Activated CD4-positive, alpha-beta T cell treated with anti-CD3 and anti-CD28 coated beads for 1 hour (primary cell): ENCODE data around the gene RPS6KA2.
"Not testable (repeated sequence)": the region's sequence is repeated elsewhere in the genome, so short reads cannot be mapped to it uniquely, and the experiment has no call there.

ENCODE experiments used
- DNase-seq: peaks from one replicate; pipeline ENCODE4 v3.0.0-alpha.2; 2020

RPS6KA2 gene

DNA sequence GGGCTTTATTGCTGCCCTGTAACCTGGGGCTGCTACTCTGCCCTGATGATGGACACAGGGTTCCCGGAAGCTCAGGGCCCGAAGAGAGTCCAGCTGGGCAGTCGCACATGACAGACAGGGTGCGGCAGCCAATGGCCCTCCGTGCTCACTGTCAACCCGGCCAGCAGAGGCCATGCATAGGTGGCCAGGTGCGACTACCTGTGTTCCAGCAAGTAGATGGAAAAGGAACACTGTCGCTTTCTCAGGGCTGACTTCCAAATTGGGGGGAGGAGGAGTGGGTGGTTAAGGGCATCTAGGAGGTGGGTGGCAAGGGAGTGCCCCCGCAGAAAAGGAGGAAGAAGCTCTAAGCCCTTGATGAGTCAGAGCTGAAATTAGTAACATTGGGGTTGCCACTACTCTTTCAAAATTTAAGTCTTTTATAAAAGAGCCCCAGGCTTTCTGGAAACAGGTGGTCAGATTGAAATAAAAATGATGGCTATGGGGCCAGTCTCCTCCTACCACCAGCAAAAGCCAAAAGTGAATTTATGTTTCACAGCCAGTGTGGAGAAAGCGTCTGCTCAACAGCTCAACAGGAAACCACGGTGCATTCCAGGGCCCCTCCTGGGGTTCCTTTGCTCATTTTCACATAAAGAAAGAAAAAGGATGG, 38.2 kb downstream of the RPS6KA2 start:
- DNase-seq: no peak

DNA sequence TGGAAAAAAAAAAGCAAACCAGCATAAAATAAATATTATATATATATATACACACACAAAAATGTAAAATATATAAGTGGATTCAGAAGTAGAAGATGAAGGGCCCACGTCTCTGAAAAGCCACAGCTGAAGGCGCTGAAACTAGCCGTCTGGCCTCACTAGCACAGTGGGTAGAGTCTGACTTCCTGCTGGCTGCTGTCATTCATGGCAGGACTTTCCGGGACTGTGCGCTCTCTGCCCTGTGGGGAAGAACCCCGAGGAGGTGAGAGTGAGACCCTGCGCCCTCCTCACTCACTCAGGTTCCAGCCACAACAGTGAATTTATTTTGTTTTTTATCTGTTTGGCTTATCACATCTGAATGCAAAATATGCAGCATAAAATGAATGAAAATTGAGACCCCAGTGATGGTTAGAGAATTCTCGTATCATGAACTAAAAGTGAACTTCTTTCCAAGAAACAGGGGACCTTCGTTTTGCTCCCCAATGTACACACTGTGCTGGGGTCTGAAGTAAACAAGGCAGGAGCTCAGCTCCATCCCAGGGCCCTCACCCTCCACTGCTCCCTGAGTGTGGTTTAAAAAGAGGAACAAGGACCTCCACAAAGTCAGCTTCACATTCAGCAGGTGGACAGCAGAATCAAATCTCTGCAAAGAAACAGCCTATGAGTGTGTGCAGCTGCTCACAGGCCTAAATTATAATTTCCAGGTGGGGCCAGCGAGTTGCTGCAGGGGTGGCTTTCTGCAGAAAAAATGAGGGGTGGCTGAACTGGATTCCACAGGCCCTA, 39.2 kb downstream of the RPS6KA2 start:
- no peak for DNase-seq

DNA sequence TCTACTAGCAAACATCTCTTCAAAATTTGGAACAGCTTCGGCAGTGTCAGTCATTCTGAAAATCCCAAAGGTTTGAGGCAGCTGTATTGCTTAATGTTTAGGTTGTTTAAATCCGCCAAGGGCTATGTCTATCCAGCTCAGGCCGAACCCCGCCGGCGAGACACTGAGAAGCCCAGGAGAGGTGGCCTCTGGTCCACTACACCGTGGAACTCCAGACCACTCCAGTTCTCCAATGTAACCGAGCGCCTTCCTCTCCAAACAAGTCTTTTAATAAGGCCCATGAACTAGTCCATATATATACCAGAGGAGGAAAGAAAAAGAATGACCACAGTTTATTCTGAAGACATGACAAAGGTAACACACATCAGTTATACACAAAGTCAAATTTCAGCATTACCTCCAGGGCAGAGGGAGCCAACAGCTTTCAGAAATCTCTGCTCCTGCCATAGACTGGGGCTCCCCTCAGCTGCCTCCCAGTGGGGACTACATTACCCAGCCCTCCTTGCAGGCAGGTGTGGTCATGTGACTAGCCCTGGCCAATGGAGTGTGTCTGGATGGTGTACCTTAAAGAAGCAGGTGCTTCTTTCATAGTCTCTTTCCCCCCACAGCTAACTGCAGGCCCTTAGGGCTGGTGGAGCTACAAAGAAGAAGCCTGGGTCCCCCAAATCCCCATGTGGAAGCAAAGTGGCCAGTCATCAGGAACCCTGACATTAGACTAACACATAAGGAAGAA, 40.5 kb downstream of the RPS6KA2 start, which contains the start of gene RAMACL:
Gene RAMACL (minus strand): TSS at position 255 of the 733 bp plus-strand sequence. CDS start 201 bp downstream, at position 54.
- DNase-seq: no peak

DNA sequence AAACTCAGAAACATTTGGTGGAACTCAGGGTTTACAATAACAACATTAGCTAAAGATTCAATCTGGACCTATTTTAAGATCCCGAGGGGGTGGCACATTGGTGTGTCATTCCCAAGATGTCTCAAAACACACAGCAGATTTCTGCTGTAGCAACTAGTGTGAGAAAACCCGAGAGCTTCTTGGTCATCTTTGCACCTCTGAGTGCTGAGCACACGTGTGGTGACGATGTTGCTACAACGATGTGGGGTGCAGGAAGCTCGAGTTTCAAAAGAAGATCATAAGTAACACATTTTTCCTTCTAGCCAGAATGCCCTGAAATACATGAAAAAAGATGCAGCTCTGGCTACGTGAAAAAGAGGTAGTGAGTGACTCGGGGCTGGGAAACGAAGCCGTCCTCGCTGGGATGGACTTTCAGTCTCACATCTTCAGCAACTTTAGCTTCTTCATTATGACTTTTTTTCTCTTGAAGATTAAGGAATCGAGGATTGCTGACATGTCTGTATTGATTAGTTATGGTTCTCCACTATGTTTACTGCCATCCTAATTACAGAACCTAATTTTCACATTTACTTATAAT, 42.1 kb downstream of the RPS6KA2 start:
- DNase-seq: no peak

DNA sequence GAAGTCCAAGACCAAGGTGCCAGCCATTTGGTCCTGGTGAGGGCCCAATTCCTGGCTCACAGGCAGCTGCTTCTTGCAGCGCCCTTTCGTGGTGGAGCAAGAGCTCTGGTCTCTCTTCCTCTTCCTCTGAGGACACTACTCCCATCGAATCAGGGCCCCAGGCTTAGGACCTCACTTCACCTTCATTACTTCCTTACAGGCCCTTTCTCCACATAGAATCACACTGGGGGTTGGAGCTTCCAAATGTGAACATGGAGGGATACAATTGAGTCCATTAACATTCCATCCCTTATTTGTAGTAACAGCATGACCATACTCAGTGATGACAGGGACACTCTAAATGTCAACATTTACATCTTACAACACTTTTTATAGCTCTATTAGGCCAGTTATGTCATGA, 42.9 kb downstream of the RPS6KA2 start:
- DNase-seq: no peak

DNA sequence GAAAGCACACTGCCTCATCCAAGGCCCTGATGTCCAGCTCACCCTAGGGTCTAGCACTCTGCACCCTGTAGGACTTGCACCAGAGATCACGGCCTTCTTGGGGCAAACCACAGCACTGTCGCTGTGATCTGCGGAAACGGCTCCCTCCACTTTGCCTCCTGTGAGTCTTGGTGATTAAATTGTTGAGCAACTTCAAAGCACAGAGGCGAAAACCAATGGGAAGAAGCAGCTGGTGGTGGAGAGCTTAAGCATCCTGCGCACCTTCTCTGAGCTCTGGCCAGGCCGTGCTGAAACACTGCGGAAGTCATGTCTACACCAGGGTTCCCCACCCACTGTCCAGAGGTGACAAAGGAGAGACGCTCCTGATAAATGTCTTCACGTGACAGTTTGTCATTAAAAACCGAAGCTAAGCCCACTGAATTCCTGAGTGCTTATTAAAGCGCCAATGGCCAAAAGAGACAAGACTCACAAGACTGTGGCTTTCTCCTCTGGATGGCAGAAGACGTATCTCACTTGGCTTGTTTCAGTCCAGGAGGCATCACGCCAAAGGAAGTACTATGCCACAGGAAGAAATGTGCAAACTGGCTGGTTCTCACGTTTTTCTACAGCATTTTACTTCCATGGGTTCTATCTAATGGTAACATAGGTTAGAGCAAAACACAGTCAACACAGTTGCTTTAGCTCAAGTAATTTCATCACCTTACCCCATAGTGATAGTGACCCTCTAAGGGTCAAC, 43.7 kb downstream of the RPS6KA2 start:
- DNase-seq: no peak

DNA sequence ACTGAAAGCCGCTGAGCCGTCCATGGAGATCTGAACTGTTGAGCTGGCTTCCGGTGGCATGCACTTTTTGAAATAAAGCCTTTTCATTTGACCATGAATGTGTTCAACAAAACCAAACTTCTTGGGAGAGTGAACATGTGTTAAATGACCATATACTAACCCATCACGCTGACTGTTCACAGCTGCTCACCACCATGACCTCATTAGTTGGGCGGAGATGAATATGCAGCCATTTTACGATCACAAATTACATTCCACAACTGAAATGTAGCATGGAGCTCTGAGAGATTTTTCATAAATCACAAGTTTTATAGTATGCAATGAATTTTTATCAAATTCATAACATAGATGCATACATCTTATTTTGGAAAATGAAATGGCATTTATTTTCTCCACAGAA, 44.8 kb downstream of the RPS6KA2 start:
- no peak for DNase-seq

DNA sequence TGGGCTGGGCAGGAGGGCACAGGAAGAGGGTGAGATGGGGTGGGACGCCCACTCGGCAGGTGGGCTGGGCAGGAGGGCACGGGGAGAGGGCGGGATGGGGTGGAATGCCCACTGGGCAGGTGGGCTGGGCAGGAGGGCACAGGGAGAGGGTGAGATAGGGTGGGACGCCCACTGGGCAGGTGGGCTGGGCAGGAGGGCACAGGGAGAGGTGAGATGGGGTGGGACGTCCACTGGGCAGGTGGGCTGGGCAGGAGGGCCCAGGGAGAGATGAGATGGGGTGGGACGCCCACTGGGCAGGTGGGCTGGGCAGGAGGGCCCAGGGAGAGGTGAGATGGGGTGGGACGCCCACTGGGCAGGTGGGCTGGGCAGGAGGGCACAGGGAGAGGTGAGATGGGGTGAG, 45.2 kb downstream of the RPS6KA2 start:
- DNase-seq: not testable (repeated sequence)

DNA sequence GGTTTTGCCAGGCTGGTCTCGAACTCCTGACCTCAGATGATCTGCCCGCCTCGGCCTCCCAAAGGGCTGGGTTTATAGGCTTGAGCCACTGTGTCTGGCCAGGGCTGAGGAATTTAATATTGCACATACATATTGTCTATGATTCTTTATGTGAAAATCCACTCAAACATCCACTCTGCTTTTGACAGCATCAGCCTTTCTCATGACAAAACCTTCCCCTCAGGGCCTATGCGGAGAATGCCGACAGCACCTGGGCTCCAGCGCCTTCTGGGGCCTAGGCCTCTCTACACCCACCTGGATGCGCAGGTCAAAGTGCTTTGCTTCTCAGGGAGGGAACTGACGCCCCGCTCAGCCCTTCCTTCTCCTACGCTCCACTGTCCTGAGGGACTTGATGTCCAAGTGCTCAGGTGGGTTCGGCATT, 46.0 kb downstream of the RPS6KA2 start:
- no peak for DNase-seq

DNA sequence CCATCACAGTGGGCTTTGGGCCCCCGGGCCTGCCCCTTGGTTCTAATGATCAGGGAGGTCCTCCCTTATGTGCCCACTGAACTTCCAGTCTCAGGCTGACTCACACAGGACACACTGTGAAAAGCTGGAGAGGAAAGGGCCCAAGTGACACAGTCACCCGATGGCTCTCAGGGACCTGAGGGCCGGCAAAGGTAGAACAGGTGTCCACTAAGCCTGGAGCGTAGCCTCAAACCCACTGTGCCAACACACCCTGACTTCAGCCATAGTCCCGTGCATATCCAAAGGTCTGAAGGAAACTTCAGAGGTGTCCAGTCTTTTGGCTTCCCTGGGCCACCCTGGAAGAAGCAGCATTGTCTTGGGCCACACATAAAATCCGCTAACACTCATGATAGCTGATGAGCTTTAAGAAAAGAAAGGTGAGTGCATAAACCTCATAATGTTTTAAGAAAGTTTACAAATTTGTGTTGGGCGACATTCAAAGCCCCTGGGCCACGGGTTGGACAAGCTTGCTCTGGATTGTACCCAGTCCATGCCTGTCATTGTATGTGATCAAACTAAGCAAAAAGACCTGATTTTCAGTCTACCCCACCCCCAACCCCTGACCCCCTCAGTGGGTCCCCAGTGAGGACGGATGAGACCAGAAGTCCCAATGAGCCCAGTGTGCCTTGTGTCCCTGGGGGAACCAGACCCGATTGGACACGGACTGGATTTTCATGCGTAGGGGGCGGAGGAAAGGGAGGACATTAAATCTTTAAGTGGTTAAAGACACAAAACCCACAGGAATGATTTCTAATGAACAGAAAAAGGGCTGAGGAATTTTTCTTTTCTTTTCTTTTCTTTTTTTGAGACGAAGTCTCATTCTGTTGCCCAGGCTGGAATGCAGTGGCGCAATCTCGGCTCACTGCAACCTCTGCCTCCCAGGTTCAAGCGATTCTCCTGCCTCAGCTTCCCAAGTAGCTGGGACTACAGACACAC, 46.7 kb downstream of the RPS6KA2 start:
- no peak for DNase-seq

DNA sequence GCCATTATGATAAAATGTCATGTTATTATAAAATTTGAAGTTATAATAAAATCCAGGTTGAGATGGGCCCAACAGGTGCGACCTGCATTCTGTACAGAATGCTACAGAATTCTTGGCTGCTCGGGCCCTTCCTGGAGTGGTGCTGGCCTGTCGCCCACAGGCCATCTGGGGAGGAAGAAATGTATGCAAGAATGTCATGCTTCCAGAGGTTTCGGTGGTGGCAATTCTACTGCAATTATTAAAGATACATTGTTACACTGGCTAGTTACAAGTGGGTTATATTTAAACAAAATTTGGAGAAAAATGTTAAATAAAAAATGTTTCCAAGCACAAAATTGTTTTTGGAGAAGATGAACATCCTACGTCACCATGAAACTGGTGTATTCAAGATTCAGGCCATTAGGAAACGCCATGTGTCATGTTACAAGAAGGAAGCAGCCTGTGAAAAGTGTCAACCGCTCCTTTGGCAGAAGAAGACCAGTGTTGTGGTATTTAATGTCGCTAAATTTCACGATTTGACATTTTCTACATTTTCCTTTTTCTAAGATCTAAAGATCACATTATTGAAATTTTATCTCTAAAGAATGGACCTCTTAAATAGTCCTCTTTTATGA, 47.7 kb downstream of the RPS6KA2 start:
- no peak for DNase-seq

DNA sequence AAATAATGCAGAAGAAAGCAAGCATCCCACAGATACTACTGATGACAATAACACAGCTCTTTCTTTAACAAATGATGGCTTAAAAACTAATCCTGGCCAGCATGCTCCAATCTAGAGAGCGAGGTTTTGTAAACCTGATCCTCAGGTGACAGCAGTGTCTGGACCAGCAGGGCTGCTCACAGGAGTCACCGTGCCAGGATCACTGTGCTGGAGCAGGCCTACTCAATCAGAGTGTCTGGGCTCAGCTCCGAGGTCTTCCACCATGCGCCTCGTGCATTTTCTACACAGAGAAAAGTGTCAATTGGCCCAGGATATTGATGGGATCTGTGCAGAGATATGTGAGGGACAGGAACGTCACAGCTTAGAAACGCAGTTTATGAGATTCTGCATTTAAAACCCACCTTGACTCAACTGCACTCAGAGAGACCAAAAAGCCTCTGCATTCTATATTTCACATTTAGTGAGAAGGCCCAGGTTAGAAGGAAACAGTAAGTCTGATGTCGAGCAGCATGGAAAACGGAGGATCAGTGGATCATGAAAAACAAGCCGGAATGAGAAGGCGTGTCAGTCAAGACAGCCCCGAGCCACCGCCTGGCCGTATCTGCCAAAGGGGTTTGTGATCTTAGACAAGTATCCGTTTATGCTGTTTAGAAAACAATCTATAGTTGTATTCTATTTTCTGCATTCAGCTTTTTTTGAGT, 48.4 kb downstream of the RPS6KA2 start:
- no peak for DNase-seq

DNA sequence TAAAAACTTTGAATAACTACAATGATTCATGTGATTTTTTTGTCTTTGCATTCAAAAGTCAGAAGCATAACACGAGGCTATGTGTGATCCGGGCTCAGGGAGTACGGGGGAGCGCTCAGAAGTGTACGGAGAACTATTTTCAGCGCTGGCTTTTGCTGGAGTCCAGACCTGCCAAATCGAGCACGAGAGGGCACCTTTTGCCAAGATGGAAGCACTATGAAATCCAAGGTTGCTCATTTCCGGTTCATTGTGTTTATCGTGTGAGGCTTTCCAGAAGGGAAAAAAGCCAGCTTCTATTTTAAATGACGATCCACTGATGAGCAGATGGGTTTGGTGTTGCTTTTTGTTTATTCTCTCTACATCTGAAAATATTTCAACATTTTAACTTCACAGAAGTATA, 51.8 kb downstream of the RPS6KA2 start:
- no peak for DNase-seq

DNA sequence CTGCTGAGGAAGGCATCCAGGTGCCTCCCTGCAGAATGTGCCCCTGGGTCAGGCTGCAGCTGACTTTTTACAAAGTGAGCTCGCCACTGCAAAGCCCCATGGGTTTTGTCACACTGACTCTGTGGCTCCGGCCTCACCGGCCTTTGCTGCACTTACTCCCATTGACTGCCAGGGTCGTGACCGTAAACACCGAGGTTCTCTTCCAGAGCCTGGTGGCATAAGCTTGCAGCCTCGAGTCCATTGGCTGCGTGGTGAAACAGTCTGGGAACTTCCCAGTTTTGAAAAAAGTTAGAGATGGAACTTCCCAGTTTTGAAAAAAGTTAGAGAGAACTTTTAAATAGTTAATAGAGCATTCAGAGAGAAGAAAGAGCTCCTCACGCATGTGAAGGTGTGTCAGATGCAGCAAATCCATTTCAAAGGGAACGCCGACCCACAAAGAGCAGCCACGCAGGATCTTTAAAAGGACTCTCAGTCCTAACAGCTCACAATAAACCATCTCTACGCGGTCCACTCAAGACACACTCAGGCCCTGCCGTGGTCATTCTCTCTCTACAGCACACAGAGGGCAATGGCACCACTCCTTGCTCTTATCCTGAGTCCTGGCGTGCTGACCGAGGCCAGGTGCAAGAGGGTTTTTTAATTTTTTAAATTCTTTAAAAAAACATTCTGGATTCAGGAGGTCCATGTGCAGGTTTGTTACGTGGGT, 53.4 kb downstream of the RPS6KA2 start:
- DNase-seq: no peak

DNA sequence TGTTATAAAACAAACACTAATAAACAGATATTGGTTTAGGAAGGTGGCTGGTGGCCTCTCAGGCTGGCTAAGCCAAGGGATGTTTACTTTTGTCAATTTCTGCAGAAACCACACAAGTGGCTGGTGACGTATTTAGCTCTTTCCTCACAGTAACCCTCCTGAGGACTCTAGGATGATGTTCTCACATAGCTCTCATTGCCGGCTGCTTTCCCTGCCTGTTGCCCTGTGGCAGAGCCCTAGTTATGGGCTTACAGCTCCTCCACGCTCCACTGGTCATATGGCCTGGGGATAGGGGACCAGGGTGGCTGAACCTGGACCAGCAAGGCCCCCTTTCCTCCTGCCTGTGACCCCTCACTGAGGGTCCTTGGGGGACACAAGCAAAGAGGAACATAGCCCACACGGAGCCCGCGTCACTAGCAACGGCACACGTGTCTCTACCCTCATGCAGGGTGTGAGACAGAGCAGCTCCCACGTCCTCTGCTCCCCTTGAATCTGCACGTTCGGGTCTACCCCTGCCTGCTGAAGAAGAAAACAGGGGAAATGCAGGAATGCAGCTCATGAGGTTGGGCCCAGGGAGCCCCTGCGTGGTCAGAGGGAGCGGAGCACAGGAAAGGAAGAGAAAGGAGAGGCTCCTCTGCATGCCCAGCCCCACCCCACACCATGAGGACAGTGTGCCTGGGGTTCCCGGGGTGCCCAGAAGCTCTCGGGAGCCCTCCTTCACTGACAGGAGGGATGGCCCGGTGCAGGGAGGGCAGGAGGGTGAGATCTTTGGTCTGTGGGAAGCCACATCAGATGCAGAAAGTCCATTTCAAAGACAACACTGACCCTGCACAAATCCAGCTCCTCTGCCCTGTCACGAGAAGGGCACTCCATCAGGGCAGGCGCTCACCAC, 54.4 kb downstream of the RPS6KA2 start:
- no peak for DNase-seq

DNA sequence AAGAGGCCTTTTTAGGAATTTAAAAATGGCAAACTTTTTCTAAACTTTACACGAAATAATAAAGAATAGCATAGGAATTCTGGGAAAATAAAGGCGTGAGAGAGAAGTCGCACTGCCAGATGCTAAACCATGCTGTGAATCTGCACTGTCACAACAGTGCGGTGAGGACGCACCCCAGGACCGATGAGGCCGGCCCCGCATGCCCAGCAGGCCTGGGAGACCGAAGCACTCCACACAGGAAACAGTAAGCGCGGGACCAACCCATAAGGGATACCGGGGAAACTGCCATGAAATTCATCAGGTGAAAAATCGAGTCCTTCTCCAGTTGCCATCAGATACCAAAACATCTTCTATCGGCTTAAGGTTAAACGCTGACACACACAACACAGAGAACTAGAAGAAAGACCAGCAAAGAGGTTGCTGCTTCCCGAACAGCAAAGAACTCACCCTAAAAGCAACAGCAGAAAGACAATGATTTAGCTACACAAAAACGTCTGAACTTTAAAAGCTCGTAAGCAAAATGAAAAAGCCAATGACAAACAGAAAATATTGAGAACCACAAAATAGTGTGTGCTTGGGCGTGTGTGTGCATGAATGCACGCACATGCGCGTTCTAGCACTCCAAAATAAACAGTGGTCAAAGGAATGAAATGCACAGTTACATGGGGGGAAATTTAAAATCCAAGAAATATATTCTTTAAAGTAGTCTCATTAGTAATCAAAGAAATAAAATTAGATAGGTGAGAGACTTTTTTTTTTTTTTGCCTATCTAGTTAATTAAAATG, 55.9 kb downstream of the RPS6KA2 start:
- DNase-seq: no peak

DNA sequence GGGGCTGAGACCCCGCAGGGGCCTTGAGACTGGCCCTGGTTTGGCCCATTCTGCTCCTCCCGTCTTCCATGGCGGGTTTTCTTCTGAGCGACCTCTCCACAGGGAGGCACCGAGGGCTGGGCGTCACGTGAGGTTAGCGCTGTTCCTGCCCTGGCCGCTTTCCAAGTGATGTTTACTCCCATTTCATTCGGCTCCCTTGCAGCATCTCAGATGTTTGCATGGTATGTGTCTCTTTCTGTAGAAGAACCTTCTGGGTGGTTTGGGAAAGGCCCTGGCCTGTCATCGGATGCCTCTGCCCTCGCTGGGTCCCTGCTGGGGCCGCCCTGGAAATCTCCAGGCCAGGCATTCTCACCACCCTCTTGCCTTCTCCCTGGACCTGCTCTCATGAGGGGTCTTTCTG, 57.8 kb downstream of the RPS6KA2 start:
- no peak for DNase-seq

DNA sequence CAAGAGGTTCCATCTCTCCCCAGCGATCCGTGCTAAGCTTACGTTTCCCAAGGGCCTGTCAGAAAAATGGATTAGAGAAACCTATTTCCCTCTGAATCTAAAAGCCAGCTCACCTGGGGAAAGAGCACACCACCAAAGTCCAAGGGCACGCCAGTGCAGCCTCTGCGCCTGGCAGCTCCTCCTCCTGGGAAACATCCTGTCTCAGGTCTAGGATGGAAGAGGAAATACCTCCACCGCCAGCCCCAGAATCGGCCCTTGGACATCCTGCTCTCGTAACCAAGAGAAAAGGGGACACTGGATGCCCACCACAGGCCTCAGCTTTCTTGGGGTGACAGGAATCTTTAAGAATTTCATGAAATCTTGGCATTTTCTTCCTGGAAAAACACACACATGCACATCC, 59.2 kb downstream of the RPS6KA2 start:
- DNase-seq: no peak
